ENCODE measurements around the gene ANKH. TPM values are rescaled to one million over a fixed set of nuclear protein-coding genes. Genes with fewer than 3 reads are reported as not detected.

The ANKH gene
- total and polyA plus RNA-seq, 5 donors from 2014 or later = 56.6 to 177 (median 63.2) TPM

GRCh38 chr5:14730466-14730865 lies 141.1 kb downstream of the ANKH start:
- H3K4me1 Mint-ChIP-seq = peaks cover 7 to 18% (median 9%) of the 10 kb centered on the region in 4 donors

GRCh38 chr5:14729448-14730385 lies 141.9 kb downstream of the ANKH start:
- Mint-ChIP-seq H3K4me3 (no peak overlapping the region), H3K27me3 (no peaks in the 10 kb centered on the region), H3K36me3 (peaks cover 41% of the 10 kb centered on the region), H3K9me3 (no peaks in the 10 kb centered on the region), H3K27ac (peak overlapping the region in 1 of 3 donors; percentile 42), H3K4me1 (peaks cover 7 to 18% (median 9%) of the 10 kb centered on the region in 4 donors)
- ATAC-seq (ENCODE audit: low read depth in 2 of 2) = no peak
- Histone ChIP-seq H3K27ac (ENCODE audit: insufficient read depth, low read length, poor library complexity, severe bottlenecking) (peak overlapping the region; percentile 33), H3K4me1 (ENCODE audit: control insufficient read depth, insufficient read depth, low read length, poor library complexity, severe bottlenecking) (peaks cover 9% of the 10 kb centered on the region), H3K36me3 (ENCODE audit: control insufficient read depth, insufficient read depth, low read length) (peaks cover 41% of the 10 kb centered on the region), H3K4me3 (ENCODE audit: low read depth, low read length) (no peak overlapping the region), H3K27me3 (ENCODE audit: control insufficient read depth, insufficient read depth, low read length) (no peaks in the 10 kb centered on the region), H3K9me3 (ENCODE audit: control insufficient read depth in 2 of 2, low read length in 2 of 2) (no peaks in the 10 kb centered on the region)
- DNase-seq = no peak

More at GRCh38 chr5:14730466-14730865, 141.1 kb downstream of the ANKH start:
- H3K36me3 Mint-ChIP-seq = peaks cover 41% of the 10 kb centered on the region
- ATAC-seq (ENCODE audit: low read depth in 2 of 2) (no peak), DNase-seq (no peak)
- no peaks in the 10 kb centered on the region for H3K9me3 Mint-ChIP-seq
- H3K36me3 ChIP-seq (ENCODE audit: control insufficient read depth, insufficient read depth, low read length) = peaks cover 38% of the 10 kb centered on the region
- H3K27me3 Mint-ChIP-seq = no peaks in the 10 kb centered on the region
- H3K27me3 ChIP-seq (ENCODE audit: control insufficient read depth, insufficient read depth, low read length) = no peaks in the 10 kb centered on the region
- no peak overlapping the region for H3K4me3 Mint-ChIP-seq
- H3K27ac Mint-ChIP-seq = peak overlapping the region in 2 of 3 donors; percentile 31 to 81
- H3K9me3 ChIP-seq (ENCODE audit: control insufficient read depth in 2 of 2, low read length in 2 of 2) = no peaks in the 10 kb centered on the region
- no peak overlapping the region for H3K4me3 ChIP-seq (ENCODE audit: low read depth, low read length)
- peaks cover 9% of the 10 kb centered on the region for H3K4me1 ChIP-seq (ENCODE audit: control insufficient read depth, insufficient read depth, low read length, poor library complexity, severe bottlenecking)
- H3K27ac ChIP-seq (ENCODE audit: insufficient read depth, low read length, poor library complexity, severe bottlenecking) = peak overlapping the region; percentile 33

- Histone ChIP-seq H3K27me3 (ENCODE audit: control insufficient read depth, insufficient read depth, low read length) (no peaks in the 10 kb centered on the region), H3K9me3 (ENCODE audit: control insufficient read depth in 2 of 2, low read length in 2 of 2) (no peaks in the 10 kb centered on the region), H3K4me3 (ENCODE audit: low read depth, low read length) (no peak overlapping the region), H3K36me3 (ENCODE audit: control insufficient read depth, insufficient read depth, low read length) (peaks cover 39% of the 10 kb centered on the region), H3K27ac (ENCODE audit: insufficient read depth, low read length, poor library complexity, severe bottlenecking) (no peak overlapping the region), H3K4me1 (ENCODE audit: control insufficient read depth, insufficient read depth, low read length, poor library complexity, severe bottlenecking) (peaks cover 9% of the 10 kb centered on the region)
- no peak overlapping the region for H3K4me3 Mint-ChIP-seq
- DNase-seq (no peak), ATAC-seq (ENCODE audit: low read depth in 2 of 2) (no peak)
- no peak overlapping the region for H3K27ac Mint-ChIP-seq
- H3K9me3 Mint-ChIP-seq = no peaks in the 10 kb centered on the region
- H3K4me1 Mint-ChIP-seq = peaks cover 7 to 19% (median 9%) of the 10 kb centered on the region in 4 donors
- peaks cover 32% of the 10 kb centered on the region for H3K36me3 Mint-ChIP-seq
- H3K27me3 Mint-ChIP-seq = no peaks in the 10 kb centered on the region
Observed at GRCh38 chr5:14728459-14728938, 143.1 kb downstream of the ANKH start.

GRCh38 chr5:14727928-14728458 lies 143.6 kb downstream of the ANKH start:
- H3K27me3 Mint-ChIP-seq = no peaks in the 10 kb centered on the region
- H3K4me3 Mint-ChIP-seq = no peak overlapping the region
- peaks cover 30% of the 10 kb centered on the region for H3K36me3 Mint-ChIP-seq
- Histone ChIP-seq H3K36me3 (ENCODE audit: control insufficient read depth, insufficient read depth, low read length) (peaks cover 38% of the 10 kb centered on the region), H3K4me1 (ENCODE audit: control insufficient read depth, insufficient read depth, low read length, poor library complexity, severe bottlenecking) (peaks cover 9% of the 10 kb centered on the region), H3K9me3 (ENCODE audit: control insufficient read depth in 2 of 2, low read length in 2 of 2) (no peaks in the 10 kb centered on the region), H3K27me3 (ENCODE audit: control insufficient read depth, insufficient read depth, low read length) (no peaks in the 10 kb centered on the region), H3K27ac (ENCODE audit: insufficient read depth, low read length, poor library complexity, severe bottlenecking) (no peak overlapping the region), H3K4me3 (ENCODE audit: low read depth, low read length) (no peak overlapping the region)
- DNase-seq (no peak), ATAC-seq (ENCODE audit: low read depth in 2 of 2) (peak in 1 of 2 donors; percentile 13)
- H3K9me3 Mint-ChIP-seq = no peaks in the 10 kb centered on the region
- peaks cover 7 to 21% (median 9%) of the 10 kb centered on the region in 4 donors for H3K4me1 Mint-ChIP-seq
- H3K27ac Mint-ChIP-seq = no peak overlapping the region

- Mint-ChIP-seq H3K27ac (no peak overlapping the region), H3K27me3 (no peaks in the 10 kb centered on the region), H3K4me1 (peaks cover 7 to 27% (median 14%) of the 10 kb centered on the region in 4 donors), H3K9me3 (no peaks in the 10 kb centered on the region), H3K4me3 (peak overlapping the region in 1 of 4 donors; percentile 28), H3K36me3 (peaks cover 33% of the 10 kb centered on the region)
- Histone ChIP-seq H3K27me3 (ENCODE audit: control insufficient read depth, insufficient read depth, low read length) (no peaks in the 10 kb centered on the region), H3K4me3 (ENCODE audit: low read depth, low read length) (no peak overlapping the region), H3K27ac (ENCODE audit: insufficient read depth, low read length, poor library complexity, severe bottlenecking) (no peak overlapping the region), H3K9me3 (ENCODE audit: control insufficient read depth in 2 of 2, low read length in 2 of 2) (no peaks in the 10 kb centered on the region), H3K4me1 (ENCODE audit: control insufficient read depth, insufficient read depth, low read length, poor library complexity, severe bottlenecking) (peaks cover 9% of the 10 kb centered on the region), H3K36me3 (ENCODE audit: control insufficient read depth, insufficient read depth, low read length) (peaks cover 34% of the 10 kb centered on the region)
- DNase-seq (peak; percentile 54 to 79 (median 71)), ATAC-seq (ENCODE audit: low read depth in 2 of 2) (peak; percentile 61 to 75)
Observed at GRCh38 chr5:14727428-14727865, 144.1 kb downstream of the ANKH start.

- Histone ChIP-seq H3K36me3 (ENCODE audit: control insufficient read depth, insufficient read depth, low read length) (peaks cover 32% of the 10 kb centered on the region), H3K27ac (ENCODE audit: insufficient read depth, low read length, poor library complexity, severe bottlenecking) (no peak overlapping the region)
- peak overlapping the region in 1 of 4 donors; percentile 50 for H3K4me3 Mint-ChIP-seq
Observed at GRCh38 chr5:14726066-14726838, 145.3 kb downstream of the ANKH start.

GRCh38 chr5:14724633-14725032 lies 146.9 kb downstream of the ANKH start:
- ATAC-seq (ENCODE audit: low read depth in 2 of 2) (no peak), DNase-seq (no peak)
- no peak overlapping the region for H3K4me3 Mint-ChIP-seq
- peak overlapping the region in 2 of 3 donors; percentile 65 to 81 for H3K27ac Mint-ChIP-seq
- H3K27me3 ChIP-seq (ENCODE audit: control insufficient read depth, insufficient read depth, low read length) = no peaks in the 10 kb centered on the region
- no peak overlapping the region for H3K27ac ChIP-seq (ENCODE audit: insufficient read depth, low read length, poor library complexity, severe bottlenecking)
- peaks cover 25% of the 10 kb centered on the region for H3K36me3 ChIP-seq (ENCODE audit: control insufficient read depth, insufficient read depth, low read length)
- H3K9me3 ChIP-seq (ENCODE audit: control insufficient read depth in 2 of 2, low read length in 2 of 2) = no peaks in the 10 kb centered on the region
- no peaks in the 10 kb centered on the region for H3K9me3 Mint-ChIP-seq
- peaks cover 14 to 51% (median 31%) of the 10 kb centered on the region in 4 donors for H3K4me1 Mint-ChIP-seq
- H3K4me1 ChIP-seq (ENCODE audit: control insufficient read depth, insufficient read depth, low read length, poor library complexity, severe bottlenecking) = peaks cover 20% of the 10 kb centered on the region
- H3K27me3 Mint-ChIP-seq = no peaks in the 10 kb centered on the region
- no peak overlapping the region for H3K4me3 ChIP-seq (ENCODE audit: low read depth, low read length)
- H3K36me3 Mint-ChIP-seq = peaks cover 36% of the 10 kb centered on the region

More at GRCh38 chr5:14726066-14726838, 145.3 kb downstream of the ANKH start:
- H3K9me3 Mint-ChIP-seq = no peaks in the 10 kb centered on the region
- no peak for DNase-seq
- no peak for ATAC-seq (ENCODE audit: low read depth in 2 of 2)
- no peaks in the 10 kb centered on the region for H3K27me3 Mint-ChIP-seq
- Histone ChIP-seq H3K9me3 (ENCODE audit: control insufficient read depth in 2 of 2, low read length in 2 of 2) (no peaks in the 10 kb centered on the region), H3K4me1 (ENCODE audit: control insufficient read depth, insufficient read depth, low read length, poor library complexity, severe bottlenecking) (peaks cover 9% of the 10 kb centered on the region), H3K27me3 (ENCODE audit: control insufficient read depth, insufficient read depth, low read length) (no peaks in the 10 kb centered on the region), H3K4me3 (ENCODE audit: low read depth, low read length) (no peak overlapping the region)
- peak overlapping the region in 2 of 3 donors; percentile 81 to 88 for H3K27ac Mint-ChIP-seq
- peaks cover 7 to 35% (median 18%) of the 10 kb centered on the region in 4 donors for H3K4me1 Mint-ChIP-seq
- H3K36me3 Mint-ChIP-seq = peaks cover 30% of the 10 kb centered on the region

All from CD4-positive, CD25-positive, alpha-beta regulatory T cell (primary cell).